Right cardiac atrium (tissue), 5 donors: ENCODE measurements around the gene PPEF1. TPM values are rescaled to one million over a fixed set of nuclear protein-coding genes. Genes with fewer than 3 reads are reported as not detected.
"Not testable (repeated sequence)": the region's sequence is repeated elsewhere in the genome, so short reads cannot be mapped to it uniquely, and the experiment has no call there.

Source experiments
- ATAC-seq, 2 donors: fragments of 200-7000 bp; cut with Tn5 transposase; one replicate each; pipeline versions ENCODE4 v1.8.0 to v1.9.1; 2020; ENCODE audit warnings: moderate library complexity in 2 of 2, mild to moderate bottlenecking in 1 of 2
- DNase-seq, 3 donors: peaks; one replicate each; pipeline ENCODE4 v3.0.0-alpha.2; 2020
- H3K27ac ChIP-seq: one replicate; pipeline ENCODE4 v1.5.1; 2013; ENCODE audit warnings: mild to moderate bottlenecking, low read length, control low read depth, moderate library complexity
- H3K27me3 ChIP-seq: one replicate; pipeline ENCODE4 v1.6.1; 2013; ENCODE audit not compliant: control insufficient read depth, insufficient read depth
- H3K4me1 ChIP-seq: one replicate; pipeline ENCODE4 v1.6.1; 2013; ENCODE audit warnings: low read length; ENCODE audit not compliant: control insufficient read depth, insufficient read depth
- H3K4me3 ChIP-seq: one replicate; pipeline ENCODE4 v1.5.1; 2013; ENCODE audit warnings: low read length, control low read depth
- H3K9me3 ChIP-seq: one replicate; pipeline ENCODE4 v1.6.1; 2013; ENCODE audit warnings: low read length; ENCODE audit not compliant: control insufficient read depth
- WGBS: extraction: QIAGEN DNeasy Blood & Tissue Kit; methylation state at CpG from one replicate; pipeline ENCODE4 v1.1.7; 2013; 5-methylcytosine and 5-hydroxymethylcytosine counted together
- intact Hi-C, 4 donors: fragments of 100-400 bp; cut with DNase I; formaldehyde crosslinking; loops; one replicate each; pipeline versions ENCODE4 v1.11.0 to v1.14.0; 2022 to 2023
- polyA plus RNA-seq: library from polyadenylated mRNA; stranded (reverse); fragments of 200-250 nt; gene quantifications from one replicate; pipeline ENCODE4 v1.2.3, GENCODE V29; 2013
- total RNA-seq, 4 donors: library from RNA; stranded (reverse); fragmentation: NEBNext Ultra II Directional; extraction: Animal tissue kit (Norgen Biotek cat#: 25700); gene quantifications; one replicate each; pipeline ENCODE4 v1.2.1, GENCODE V29; 2021
- donor health status: healthy with polysubstance abuse.
- donor health status: DM: no; HTN: yes; CAD: no.
- donor health status: DM: no; HTN: no; CAD: no.
- donor health status: DM: no; HTN: yes; CAD: no; lungs with severe emphysema.
- donor health status: DM: yes; HTN: yes; CAD: no.

PPEF1 gene
- total and polyA plus RNA-seq, 5 donors = 0.36 to 3.6 (median 2.1) TPM

DNA sequence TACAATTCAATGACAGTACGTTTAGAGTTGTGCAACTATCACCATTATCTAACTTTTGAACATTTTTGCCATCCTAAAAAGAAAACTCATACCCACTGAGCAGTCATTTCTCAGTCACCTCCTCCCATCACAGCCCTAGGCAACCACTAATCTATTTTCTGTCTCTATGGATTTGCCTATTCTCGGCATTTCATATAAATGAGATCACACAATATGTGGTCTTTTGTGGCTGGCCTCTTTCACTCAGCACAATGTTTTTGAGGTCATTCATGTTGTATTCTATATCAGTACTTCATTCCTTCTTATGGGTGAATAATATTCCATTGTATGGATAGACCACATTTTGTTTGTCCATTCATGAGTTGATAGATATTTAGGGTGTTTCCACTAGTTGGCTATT lies 103.0 kb downstream of the PPEF1 start:
- Histone ChIP-seq H3K4me1 (no peaks in the 10 kb centered on the region), H3K27me3 (no peaks in the 10 kb centered on the region), H3K27ac (no peak overlapping the region), H3K4me3 (no peak overlapping the region), H3K9me3 (no peaks in the 10 kb centered on the region)
- ATAC-seq (no peak), DNase-seq (no peak)
- intact Hi-C loops = no loop called here
- 61% methylated on average over 2 of the region's 2 CpGs for WGBS

DNA sequence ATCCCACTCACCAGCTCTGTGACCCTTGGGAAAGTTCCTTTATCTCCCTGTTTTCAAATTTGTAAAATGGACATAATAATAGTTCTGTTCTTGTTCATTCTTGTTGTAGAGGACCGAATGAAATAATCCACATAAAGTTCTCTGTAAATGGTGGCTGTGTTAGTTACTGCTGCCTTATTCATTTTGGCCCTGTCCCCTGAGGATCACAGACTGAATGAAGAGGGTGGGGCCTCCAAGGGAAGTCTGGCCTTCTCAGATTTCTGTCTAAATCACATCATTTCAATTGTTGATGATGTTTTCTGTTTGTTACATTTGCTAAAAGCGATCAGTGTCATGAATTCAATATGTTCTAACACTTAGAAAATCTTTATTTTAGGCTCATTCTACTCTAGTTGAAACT lies 117.9 kb downstream of the PPEF1 start:
- ATAC-seq (no peak), DNase-seq (no peak)
- no peak overlapping the region for H3K27ac ChIP-seq
- no peaks in the 10 kb centered on the region for H3K27me3 ChIP-seq
- no peak overlapping the region for H3K4me3 ChIP-seq
- no peaks in the 10 kb centered on the region for H3K9me3 ChIP-seq
- no peaks in the 10 kb centered on the region for H3K4me1 ChIP-seq
- 60% methylated on average over 2 of the region's 2 CpGs for WGBS
- intact Hi-C loops = no loop called here

DNA sequence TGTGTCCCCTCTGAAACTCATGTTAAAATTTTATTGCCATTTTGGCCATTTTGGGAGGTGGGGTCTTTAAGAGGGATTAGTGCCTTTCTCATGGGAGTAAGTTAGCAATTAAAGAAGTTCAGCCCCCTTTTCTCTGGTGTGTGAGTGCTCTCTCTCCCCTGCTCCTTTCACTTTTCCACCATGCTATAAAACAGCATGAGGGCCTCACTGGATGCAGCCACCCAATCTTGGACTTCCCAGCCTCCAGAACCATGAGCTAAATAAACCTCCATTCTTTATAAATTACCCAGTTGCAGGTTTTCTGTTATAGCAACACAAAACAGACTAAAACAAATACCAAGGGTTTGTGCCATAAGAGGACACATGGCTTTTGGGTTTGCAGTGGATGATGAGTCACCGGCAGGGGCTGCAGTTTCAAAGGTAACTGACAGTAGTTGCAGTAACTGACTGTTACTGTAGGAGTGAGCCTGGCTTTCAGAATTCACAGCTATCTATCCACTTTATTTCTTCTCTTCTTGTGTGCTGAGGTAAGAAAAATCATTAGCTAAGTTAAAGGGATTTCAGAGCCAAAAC lies 121.5 kb downstream of the PPEF1 start:
- Histone ChIP-seq H3K27ac (no peak overlapping the region), H3K4me3 (no peak overlapping the region), H3K9me3 (no peaks in the 10 kb centered on the region), H3K27me3 (no peaks in the 10 kb centered on the region), H3K4me1 (no peaks in the 10 kb centered on the region)
- no peak for ATAC-seq
- intact Hi-C loops = no loop called here
- no peak for DNase-seq
- WGBS = 90% methylated on average over 1 of the region's 1 CpG

DNA sequence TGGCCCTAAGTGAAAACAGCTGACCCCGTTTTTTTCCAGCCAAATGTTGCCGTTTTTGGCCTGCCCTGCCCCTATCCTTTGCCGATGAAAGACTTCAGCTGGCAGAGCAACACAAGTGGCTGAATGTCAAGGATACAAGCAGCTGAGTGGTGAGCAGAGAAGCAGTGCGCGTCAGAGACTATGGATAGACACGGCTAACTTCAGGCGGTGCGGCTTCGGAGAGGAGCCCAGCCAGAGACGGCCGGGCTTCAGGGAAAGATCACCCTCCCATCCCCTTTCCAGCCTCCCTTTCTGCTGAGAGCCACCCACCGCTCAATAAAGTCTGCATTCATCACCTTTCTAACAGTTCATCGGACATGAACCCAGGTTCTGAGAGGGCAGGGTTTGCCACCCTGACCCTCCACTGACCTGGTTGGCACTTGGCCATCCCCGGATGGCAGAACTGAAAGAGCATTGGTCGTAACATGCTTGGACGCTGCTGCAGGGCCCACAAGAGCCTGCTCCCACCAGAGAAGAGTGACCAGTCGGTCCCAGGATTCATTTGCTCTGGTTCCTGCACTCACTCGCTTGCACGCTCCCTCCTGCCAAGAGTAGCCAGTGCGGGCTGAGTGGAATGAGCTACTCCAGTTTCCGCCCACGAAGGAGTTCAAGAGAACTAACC lies 125.8 kb downstream of the PPEF1 start:
- Histone ChIP-seq H3K27me3 (no peaks in the 10 kb centered on the region), H3K27ac (peak overlapping the region; percentile 92), H3K9me3 (no peaks in the 10 kb centered on the region), H3K4me1 (no peaks in the 10 kb centered on the region), H3K4me3 (no peak overlapping the region)
- intact Hi-C loops = no loop called here
- WGBS = 47% methylated on average over 22 of the region's 22 CpGs
- ATAC-seq (peak; percentile 95 to 98), DNase-seq (peak; percentile 68 to 82 (median 73))

DNA sequence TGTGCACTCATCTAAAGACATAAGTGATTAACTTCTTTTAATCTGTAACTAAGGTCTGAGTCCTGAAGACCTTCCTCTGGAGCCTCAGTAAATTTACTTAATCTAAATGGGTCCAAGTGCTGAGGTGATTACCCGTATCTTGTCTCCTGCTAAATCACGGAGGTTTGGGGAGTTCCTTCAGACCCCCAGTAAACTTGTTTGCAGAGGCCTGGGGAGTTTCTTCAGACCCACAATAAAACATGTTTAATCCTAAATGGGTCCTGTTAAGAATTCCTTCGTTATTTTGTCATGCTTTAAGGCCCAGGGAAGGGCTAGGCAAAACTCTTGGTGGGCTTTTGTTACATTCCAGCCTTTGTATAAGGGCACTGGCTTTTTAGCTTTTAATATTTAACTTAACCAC lies 140.5 kb downstream of the PPEF1 start:
- H3K27ac ChIP-seq, H3K4me1 ChIP-seq, ATAC-seq, H3K9me3 ChIP-seq, DNase-seq, intact Hi-C loops, H3K4me3 ChIP-seq, H3K27me3 ChIP-seq: not testable (repeated sequence)
- 94% methylated on average over 3 of the region's 3 CpGs for WGBS

DNA sequence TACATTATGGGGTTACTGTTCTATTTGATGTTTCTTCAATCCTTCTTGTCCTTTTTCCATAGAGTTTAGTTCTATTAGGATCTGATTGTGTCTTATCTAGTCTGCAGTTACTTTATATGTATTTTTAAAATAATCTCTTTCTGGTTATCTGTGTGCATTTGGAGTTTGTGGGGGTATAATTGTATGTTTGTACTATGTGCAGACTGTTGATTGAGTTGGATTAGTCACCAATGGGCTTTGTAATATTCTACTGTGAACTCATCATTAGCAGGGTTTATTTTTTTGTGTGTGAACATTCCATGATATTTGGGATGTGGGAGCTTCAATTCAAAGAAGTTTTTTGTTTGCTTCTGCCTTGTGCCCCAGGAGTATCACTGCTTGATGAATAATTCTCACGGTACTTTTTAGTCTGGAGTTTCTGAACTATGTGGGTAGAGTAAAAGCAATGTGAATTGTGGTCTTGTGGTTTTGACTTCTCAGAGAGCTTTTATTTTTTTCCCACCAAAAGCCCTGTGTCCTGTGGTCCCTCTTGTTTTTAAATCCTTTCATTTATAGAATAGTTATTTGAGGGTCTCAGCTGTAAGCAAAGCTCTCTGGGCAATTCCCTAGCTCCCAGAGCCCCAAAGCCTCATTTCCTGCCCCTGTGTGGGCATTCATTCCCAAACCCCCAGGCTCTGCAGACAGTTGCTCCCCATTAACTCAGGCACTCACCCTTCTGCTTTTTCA lies 148.6 kb downstream of the PPEF1 start:
- H3K9me3 ChIP-seq = no peaks in the 10 kb centered on the region
- no peak overlapping the region for H3K4me3 ChIP-seq
- DNase-seq (no peak), ATAC-seq (no peak)
- 52% methylated on average over 1 of the region's 1 CpG for WGBS
- H3K4me1 ChIP-seq = no peaks in the 10 kb centered on the region
- H3K27me3 ChIP-seq = no peaks in the 10 kb centered on the region
- H3K27ac ChIP-seq = no peak overlapping the region
- intact Hi-C loops = no loop called here

DNA sequence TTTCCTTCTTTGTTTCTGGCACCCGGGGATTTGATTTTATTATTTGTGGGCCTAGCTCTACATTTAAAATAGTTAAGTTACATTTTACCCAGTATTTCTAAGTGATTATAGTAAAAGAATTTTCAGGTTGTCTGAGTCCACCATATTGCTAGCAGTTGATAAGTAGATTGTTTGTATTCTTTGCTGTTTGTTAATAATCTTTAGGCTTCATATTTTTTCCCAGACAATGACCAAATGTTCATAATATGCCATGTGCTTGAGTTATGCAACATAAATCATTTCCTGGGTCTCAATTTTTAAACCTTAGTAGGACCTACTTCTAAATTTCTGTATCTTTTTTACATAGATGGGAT lies 149.2 kb downstream of the PPEF1 start:
- H3K4me3 ChIP-seq = no peak overlapping the region
- DNase-seq (no peak), ATAC-seq (no peak)
- H3K27me3 ChIP-seq = no peaks in the 10 kb centered on the region
- no peaks in the 10 kb centered on the region for H3K4me1 ChIP-seq
- H3K27ac ChIP-seq = no peak overlapping the region
- no peaks in the 10 kb centered on the region for H3K9me3 ChIP-seq
- intact Hi-C loops = no loop called here
- 76% methylated on average over 1 of the region's 1 CpG for WGBS

DNA sequence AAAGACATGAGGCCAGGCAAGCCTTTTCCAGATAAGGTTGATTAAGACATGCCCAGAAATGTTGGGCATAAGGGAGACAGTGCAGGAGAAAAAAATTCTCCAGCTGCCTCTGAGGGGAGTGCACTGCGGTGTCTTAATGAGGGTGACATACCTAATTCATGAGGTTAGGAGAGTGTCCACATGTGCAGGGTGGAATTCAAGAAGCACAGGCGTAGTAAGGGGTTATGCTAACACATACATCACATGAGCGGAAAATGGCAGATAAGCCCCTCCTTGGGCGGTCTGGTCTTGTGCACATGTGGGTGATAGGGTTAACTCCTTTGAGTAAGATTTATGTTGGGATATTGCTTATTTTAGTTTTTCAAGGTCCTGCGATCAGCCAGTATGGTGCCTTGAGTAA lies 154.1 kb downstream of the PPEF1 start:
- 95% methylated on average over 5 of the region's 5 CpGs for WGBS
- intact Hi-C loops = no loop called here

DNA sequence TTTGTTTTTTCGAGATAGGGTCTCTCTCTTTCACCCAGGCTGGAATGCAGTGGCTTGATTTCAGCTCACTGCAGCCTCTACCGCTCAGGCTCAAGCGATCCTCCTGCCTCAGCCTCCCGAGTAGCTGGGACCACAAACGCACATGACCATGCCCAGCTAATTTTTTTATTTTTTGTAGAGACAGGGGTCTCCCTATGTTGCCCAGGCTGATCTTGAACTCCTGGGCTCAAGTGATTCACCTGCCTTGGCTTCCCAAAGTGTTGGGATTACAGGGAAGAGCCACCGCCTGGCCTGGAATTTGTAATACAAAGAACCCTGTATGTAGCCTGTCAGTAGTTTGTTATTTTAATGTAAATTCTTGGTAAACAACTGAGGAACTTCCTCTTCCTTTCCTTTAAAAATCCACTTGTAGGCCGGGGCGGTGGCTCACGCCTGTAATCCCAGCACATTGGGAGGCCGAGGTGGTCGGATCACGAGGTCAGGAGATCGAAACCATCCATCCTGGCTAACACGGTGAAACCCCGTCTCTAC lies 157.0 kb downstream of the PPEF1 start:
- ATAC-seq = no peak
- Histone ChIP-seq H3K27ac (no peak overlapping the region), H3K9me3 (no peaks in the 10 kb centered on the region), H3K27me3 (no peaks in the 10 kb centered on the region), H3K4me3 (no peak overlapping the region), H3K4me1 (no peaks in the 10 kb centered on the region)
- 93% methylated on average over 15 of the region's 15 CpGs for WGBS
- intact Hi-C loops = no loop called here
- no peak for DNase-seq

More for the DNA sequence above, 154.1 kb downstream of the PPEF1 start:
- no peak for DNase-seq
- H3K9me3 ChIP-seq = no peaks in the 10 kb centered on the region
- H3K4me1 ChIP-seq = no peaks in the 10 kb centered on the region
- H3K4me3 ChIP-seq = no peak overlapping the region
- no peak overlapping the region for H3K27ac ChIP-seq
- ATAC-seq = no peak
- H3K27me3 ChIP-seq = no peaks in the 10 kb centered on the region

DNA sequence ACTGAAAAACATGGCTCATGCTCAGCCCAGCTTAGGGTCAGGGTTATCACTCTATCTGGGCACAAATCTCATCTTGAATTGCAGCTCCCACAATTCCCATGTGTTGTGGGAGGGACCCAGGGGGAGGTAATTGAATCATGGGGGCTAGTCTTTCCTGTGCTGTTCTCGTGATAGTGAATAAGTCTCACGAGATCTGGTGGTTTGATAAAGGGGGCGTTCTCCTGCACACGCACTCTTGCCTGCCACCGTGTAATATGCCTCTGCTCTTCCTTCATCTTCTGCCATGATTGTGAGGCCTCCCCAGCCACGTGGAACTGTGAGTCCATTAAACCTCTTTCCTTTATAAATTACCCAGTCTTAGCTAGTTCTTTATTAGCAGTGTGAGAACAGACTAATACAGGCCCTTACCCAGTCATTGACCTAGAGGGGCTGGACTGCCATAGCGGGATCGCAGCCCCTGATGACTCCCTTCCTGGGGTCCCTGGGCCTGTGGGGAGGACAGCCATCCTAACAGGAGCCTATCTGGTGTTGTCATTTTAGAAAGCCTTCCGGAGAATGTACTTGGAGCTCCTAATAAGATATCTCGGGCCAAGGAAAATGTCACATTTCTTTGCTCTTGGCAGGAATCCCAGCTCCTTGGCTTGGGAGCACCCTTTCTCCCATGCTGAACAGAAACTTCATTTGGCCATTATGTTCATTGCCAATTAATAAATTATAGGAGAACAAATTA lies 163.9 kb downstream of the PPEF1 start:
- intact Hi-C loops = no loop called here
- WGBS = 40% methylated on average over 10 of the region's 10 CpGs
- DNase-seq = no peak

DNA sequence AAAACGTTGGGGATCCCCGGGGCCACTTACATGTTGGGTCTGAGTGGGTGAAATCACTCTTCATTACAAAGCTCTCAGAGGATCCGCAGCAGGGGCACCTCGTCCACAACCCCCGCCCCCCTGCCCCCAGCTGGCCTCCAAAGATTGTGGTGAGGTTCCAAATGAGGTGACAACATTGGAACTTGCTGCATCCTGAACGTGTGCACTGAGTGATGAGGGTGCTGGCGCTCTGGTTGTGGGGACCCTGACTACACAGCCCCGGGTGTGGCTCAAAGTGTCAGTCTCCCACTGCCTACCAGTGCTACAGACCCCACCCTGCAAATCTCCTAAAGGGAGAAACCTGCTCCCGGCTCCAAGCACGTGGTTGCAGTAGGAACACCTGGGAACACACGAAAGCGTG lies 164.5 kb downstream of the PPEF1 start:
- peak; percentile 67 to 79 for ATAC-seq
- Histone ChIP-seq H3K4me3 (no peak overlapping the region), H3K27me3 (no peaks in the 10 kb centered on the region), H3K4me1 (peaks cover 6% of the 10 kb centered on the region), H3K27ac (peak overlapping the region; percentile 91), H3K9me3 (no peaks in the 10 kb centered on the region)
- 37% methylated on average over 12 of the region's 12 CpGs for WGBS
- peak in 2 of 3 donors; percentile 69 to 76 for DNase-seq
- intact Hi-C loops = no loop called here

More for the DNA sequence above, 163.9 kb downstream of the PPEF1 start:
- Histone ChIP-seq H3K4me3 (no peak overlapping the region), H3K4me1 (peaks cover 6% of the 10 kb centered on the region), H3K9me3 (no peaks in the 10 kb centered on the region), H3K27ac (peak overlapping the region; percentile 91), H3K27me3 (no peaks in the 10 kb centered on the region)
- ATAC-seq = peak; percentile 60 to 66
